HEK293 (cell line): ENCODE measurements around the gene UROC1.

Experiments
- CTCF ChIA-PET: fragments of 350-600 bp; formaldehyde crosslinking; extraction: SDS; loops from one replicate; lab custom pipeline; 2021; ENCODE audit warnings: antibody characterized with exemption; lab: Yijun Ruan, JAX
- POLR2A ChIA-PET: fragments of 300-600 bp; formaldehyde crosslinking; extraction: SDS; loops from one replicate; lab custom pipeline; 2020; ENCODE audit warnings: antibody characterized with exemption, inconsistent platforms; lab: Yijun Ruan, JAX
- H3K27ac ChIP-seq: fragments of 200-500 bp; sonication (Bioruptor generic); 2 replicates; pipeline ENCODE4 v1.5.1; 2014; ENCODE audit warnings: low read depth, low read length, control low read depth, inconsistent platforms; ENCODE audit errors: extremely low read depth
- H3K36me3 ChIP-seq, 2 experiments: fragments of 200-500 bp in 1 of 2; sonication (Bioruptor generic) in 1 of 2; 1 replicate in 1 of 2; 2 replicates in 1 of 2; pipeline ENCODE4 v1.5.1; 2014 to 2017; ENCODE audit warnings: inconsistent platforms in 2 of 2, low read length in 2 of 2; ENCODE audit not compliant: control insufficient read depth in 2 of 2, insufficient read depth in 1 of 2
- H3K4me1 ChIP-seq: fragments of 200-500 bp; sonication (Bioruptor generic); 2 replicates; pipeline ENCODE4 v1.5.1; 2014; ENCODE audit warnings: mild to moderate bottlenecking, low read length, inconsistent platforms; ENCODE audit not compliant: control insufficient read depth, insufficient read depth
- H3K4me3 ChIP-seq: 2 replicates; pipeline ENCODE4 v1.5.1; 2011; ENCODE audit warnings: low read depth, mild to moderate bottlenecking, control low read depth, low read length, moderate library complexity
- H3K9me3 ChIP-seq: fragments of 200-500 bp; sonication (Bioruptor generic); 2 replicates; pipeline ENCODE4 v1.5.1; 2014; ENCODE audit warnings: low read depth, low read length, inconsistent platforms; ENCODE audit not compliant: control insufficient read depth, insufficient read depth
- GFI1B ChIP-seq: fragments of 450-650 bp; formaldehyde crosslinking; IDR thresholded peaks from 2 replicates; pipeline ENCODE4 v1.5.1; 2016; ENCODE audit warnings: missing biosample characterization, missing genetic modification characterization
- MZF1 ChIP-seq: fragments of 450-650 bp; formaldehyde crosslinking; IDR thresholded peaks from 2 replicates; pipeline ENCODE4 v1.5.1; 2017; ENCODE audit warnings: missing biosample characterization, missing genetic modification characterization, borderline replicate concordance
- PRDM10 ChIP-seq: fragments of 450-650 bp; formaldehyde crosslinking; IDR thresholded peaks from 2 replicates; pipeline ENCODE4 v1.5.1; 2016; ENCODE audit warnings: missing biosample characterization, missing genetic modification characterization
- SP2 ChIP-seq: fragments of 450-650 bp; formaldehyde crosslinking; IDR thresholded peaks from 2 replicates; pipeline ENCODE4 v1.5.1; 2016; ENCODE audit warnings: missing biosample characterization, missing genetic modification characterization
- TRIM28 ChIP-seq: IDR thresholded peaks from 2 replicates; pipeline ENCODE4 v1.6.1; 2011; ENCODE audit warnings: low read length, control low read depth, borderline replicate concordance
- ZBTB11 ChIP-seq: fragments of 450-650 bp; formaldehyde crosslinking; conservative IDR thresholded peaks from 2 replicates; pipeline ENCODE4 v1.5.1; 2016; ENCODE audit warnings: low read depth, missing biosample characterization, missing genetic modification characterization
- ZBTB48 ChIP-seq: fragments of 450-650 bp; formaldehyde crosslinking; IDR thresholded peaks from 2 replicates; pipeline ENCODE4 v1.5.1; 2016; ENCODE audit warnings: missing biosample characterization, missing genetic modification characterization
- ZFP37 ChIP-seq: fragments of 450-650 bp; formaldehyde crosslinking; IDR thresholded peaks from 2 replicates; pipeline ENCODE4 v1.5.1; 2016; ENCODE audit warnings: missing biosample characterization, missing genetic modification characterization
- ZIC2 ChIP-seq: fragments of 450-650 bp; formaldehyde crosslinking; IDR thresholded peaks from 2 replicates; pipeline ENCODE4 v1.5.1; 2016; ENCODE audit warnings: missing biosample characterization, missing genetic modification characterization
- ZNF175 ChIP-seq: fragments of 450-650 bp; formaldehyde crosslinking; IDR thresholded peaks from 2 replicates; pipeline ENCODE4 v1.5.1; 2016; ENCODE audit warnings: missing biosample characterization, missing genetic modification characterization
- ZNF202 ChIP-seq: fragments of 450-650 bp; formaldehyde crosslinking; IDR thresholded peaks from 2 replicates; pipeline ENCODE4 v1.5.1; 2016; ENCODE audit warnings: missing biosample characterization, missing genetic modification characterization, borderline replicate concordance
- ZNF302 ChIP-seq: fragments of 450-650 bp; formaldehyde crosslinking; IDR thresholded peaks from 2 replicates; pipeline ENCODE4 v1.5.1; 2016; ENCODE audit warnings: missing biosample characterization, missing genetic modification characterization, low read depth
- ZNF449 ChIP-seq: fragments of 450-650 bp; formaldehyde crosslinking; IDR thresholded peaks from 2 replicates; pipeline ENCODE4 v1.5.1; 2017; ENCODE audit warnings: missing biosample characterization, mild to moderate bottlenecking, missing genetic modification characterization, moderate library complexity
- ZNF530 ChIP-seq: fragments of 450-650 bp; formaldehyde crosslinking; IDR thresholded peaks from 2 replicates; pipeline ENCODE4 v1.5.1; 2016; ENCODE audit warnings: low read depth, missing biosample characterization, missing genetic modification characterization
- ZNF596 ChIP-seq: fragments of 450-650 bp; IDR thresholded peaks from 2 replicates; pipeline ENCODE4 v1.5.0; 2018; ENCODE audit warnings: missing biosample characterization, mild to moderate bottlenecking, missing genetic modification characterization, moderate library complexity
- ZNF600 ChIP-seq: fragments of 450-650 bp; formaldehyde crosslinking; IDR thresholded peaks from 2 replicates; pipeline ENCODE4 v1.5.1; 2016; ENCODE audit warnings: missing biosample characterization, missing genetic modification characterization
- ZNF621 ChIP-seq: fragments of 450-650 bp; formaldehyde crosslinking; IDR thresholded peaks from 2 replicates; pipeline ENCODE4 v1.5.1; 2017; ENCODE audit warnings: missing biosample characterization, missing genetic modification characterization
- ZNF704 ChIP-seq: fragments of 450-650 bp; formaldehyde crosslinking; IDR thresholded peaks from 2 replicates; pipeline ENCODE4 v1.5.1; 2016; ENCODE audit warnings: missing biosample characterization, missing genetic modification characterization
- ZNF747 ChIP-seq: fragments of 450-650 bp; formaldehyde crosslinking; IDR thresholded peaks from 2 replicates; pipeline ENCODE4 v1.5.1; 2016; ENCODE audit warnings: missing biosample characterization, missing genetic modification characterization
- ZNF791 ChIP-seq: fragments of 450-650 bp; formaldehyde crosslinking; IDR thresholded peaks from 2 replicates; pipeline ENCODE4 v1.5.1; 2016; ENCODE audit warnings: missing biosample characterization, missing genetic modification characterization
- ZSCAN16 ChIP-seq: fragments of 450-650 bp; formaldehyde crosslinking; IDR thresholded peaks from 2 replicates; pipeline ENCODE4 v1.5.1; 2016; ENCODE audit warnings: missing biosample characterization, missing genetic modification characterization
- ZXDB ChIP-seq: fragments of 450-650 bp; formaldehyde crosslinking; IDR thresholded peaks from 2 replicates; pipeline ENCODE4 v1.5.1; 2016; ENCODE audit warnings: missing biosample characterization, missing genetic modification characterization

Gene UROC1

GRCh38 chr3:126510308-126510910 lies 7.2 kb downstream of the UROC1 start:
- ChIA-PET CTCF (no interaction called here), POLR2A (no interaction called here)
- Histone ChIP-seq H3K4me1 (no peaks in the 10 kb centered on the region), H3K27ac (no peak overlapping the region), H3K9me3 (no peaks in the 10 kb centered on the region), H3K4me3 (no peak overlapping the region), H3K36me3 (no peaks in the 10 kb centered on the region)
- no peak for TF ChIP-seq MZF1 (tag by site-specific recombination)
- no peak for TF ChIP-seq ZFP37 (tag by site-specific recombination)
- no peak for TF ChIP-seq ZXDB (tag by site-specific recombination)
- no peak for TF ChIP-seq ZNF202
- TF ChIP-seq TRIM28, result no peak
- no peak for TF ChIP-seq GFI1B (tag by site-specific recombination)
- TF ChIP-seq ZBTB48, result no peak
- no peak for TF ChIP-seq ZNF175 (tag by site-specific recombination)
- TF ChIP-seq ZNF302 (tag by site-specific recombination), result no peak
- TF ChIP-seq ZNF621, result no peak

- CTCF ChIA-PET, result no interaction called here
- no peaks in the 10 kb centered on the region for H3K36me3 ChIP-seq
- H3K4me3 ChIP-seq, result no peak overlapping the region
- POLR2A ChIA-PET, result no interaction called here
- no peaks in the 10 kb centered on the region for H3K4me1 ChIP-seq
- TF ChIP-seq ZNF530 (tag by site-specific recombination) (no peak), ZNF449 (tag by site-specific recombination) (peak; percentile 75), ZNF791 (tag by site-specific recombination) (no peak), PRDM10 (tag by site-specific recombination) (peak; percentile 41; the same call in 1 of the 2 replicates)
- TF ChIP-seq, all 188 proteins: peak for 2
- Histone ChIP-seq H3K27ac (no peak overlapping the region), H3K9me3 (no peaks in the 10 kb centered on the region)
Observed at GRCh38 chr3:126509597-126510307, 7.8 kb downstream of the UROC1 start.

- H3K36me3 ChIP-seq, result no peaks in the 10 kb centered on the region
- H3K9me3 ChIP-seq, result no peaks in the 10 kb centered on the region
- TF ChIP-seq ZBTB11 (tag by site-specific recombination) (no peak), SP2 (tag by site-specific recombination) (no peak), ZNF596 (tag by site-specific recombination) (no peak), ZNF600 (tag by site-specific recombination) (no peak), ZNF704 (tag by site-specific recombination) (no peak), ZNF747 (tag by site-specific recombination) (no peak), ZIC2 (tag by site-specific recombination) (no peak), ZSCAN16 (tag by site-specific recombination) (no peak)
- no peak overlapping the region for H3K4me3 ChIP-seq
- POLR2A ChIA-PET, result no interaction called here
- no peaks in the 10 kb centered on the region for H3K4me1 ChIP-seq
- CTCF ChIA-PET, result interaction anchor here (0.8 kb wide), 1 partner anchor 14 kb away, joined by 3 read pairs; no protein-coding TSS in a partner anchor
- H3K27ac ChIP-seq, result no peak overlapping the region
Observed at GRCh38 chr3:126508564-126508964, 9.0 kb downstream of the UROC1 start.
